ENCODE measurements around the gene R3HDM1.

GRCh38 chr2:135546436-135546835 lies 15.2 kb downstream of the R3HDM1 start:
- TF ChIP-seq CTCF (conservative IDR thresholded peaks at IDR 0.05 in 1 of 2, IDR thresholded peaks at IDR 0.05 in 1 of 2; ENCODE audit: extremely low read depth in 1 of 2, insufficient read depth in 1 of 2, low read depth in 1 of 2, low read length in 2 of 2) (no peak), EZH2 (IDR thresholded peaks at IDR 0.05; ENCODE audit: borderline replicate concordance, low read length) (no peak)
